ENCODE results near the gene NT5DC4. TPM values are rescaled to one million over a fixed set of nuclear protein-coding genes. Genes with fewer than 3 reads are reported as not detected.
A peak's percentile ranks its signal among the peaks of the same experiment; 100 is the strongest.

NT5DC4 gene
- total RNA-seq, 2 donors from 2014 or later = not detected

GRCh38 chr2:112767693-112768330 lies 47.0 kb downstream of the NT5DC4 start:
- TF ChIP-seq CTCF (conservative IDR thresholded peaks at IDR 0.05) = no peak
- peaks cover 11% of the 10 kb centered on the region for H3K4me1 Mint-ChIP-seq
- H3K27ac Mint-ChIP-seq = no peak overlapping the region
- H3K9ac ChIP-seq (ENCODE audit: extremely low read depth, low read length, poor library complexity, severe bottlenecking) = no peak overlapping the region
- H3K4me3 Mint-ChIP-seq = no peak overlapping the region
- no peaks in the 10 kb centered on the region for H3K27me3 ChIP-seq (ENCODE audit: control insufficient read depth, insufficient read depth, low read length, poor library complexity, severe bottlenecking)
- H3K27me3 Mint-ChIP-seq (ENCODE audit: insufficient read depth) = no peaks in the 10 kb centered on the region
- peaks cover 13% of the 10 kb centered on the region for H3K9me3 ChIP-seq (ENCODE audit: control insufficient read depth, low read length)
- no peak overlapping the region for H3K27ac ChIP-seq (ENCODE audit: low read depth, low read length)
- H3K4me1 ChIP-seq (ENCODE audit: control insufficient read depth, insufficient read depth, low read length) = peaks cover 8% of the 10 kb centered on the region
- 90 to 93% methylated on average over 2 to 6 of the region's 6 CpGs for WGBS, 2 experiments (ENCODE audit: insufficient coverage in 1 of 2, insufficient read length in 1 of 2)
- no peak for DNase-seq
- H3K36me3 Mint-ChIP-seq (ENCODE audit: low read depth) = no peaks in the 10 kb centered on the region
- no peaks in the 10 kb centered on the region for H3K36me3 ChIP-seq (ENCODE audit: control insufficient read depth, insufficient read depth, low read length)
- H3K4me3 ChIP-seq (ENCODE audit: low read length) = no peak overlapping the region
- H3K9me3 Mint-ChIP-seq = peaks cover 9% of the 10 kb centered on the region

GRCh38 chr2:112768432-112768831 lies 47.6 kb downstream of the NT5DC4 start:
- Histone ChIP-seq H3K27me3 (ENCODE audit: control insufficient read depth, insufficient read depth, low read length, poor library complexity, severe bottlenecking) (no peaks in the 10 kb centered on the region), H3K9ac (ENCODE audit: extremely low read depth, low read length, poor library complexity, severe bottlenecking) (no peak overlapping the region), H3K27ac (ENCODE audit: low read depth, low read length) (no peak overlapping the region), H3K36me3 (ENCODE audit: control insufficient read depth, insufficient read depth, low read length) (no peaks in the 10 kb centered on the region), H3K9me3 (ENCODE audit: control insufficient read depth, low read length) (peaks cover 13% of the 10 kb centered on the region), H3K4me1 (ENCODE audit: control insufficient read depth, insufficient read depth, low read length) (peaks cover 3% of the 10 kb centered on the region), H3K4me3 (ENCODE audit: low read length) (no peak overlapping the region)
- H3K36me3 Mint-ChIP-seq (ENCODE audit: low read depth) = no peaks in the 10 kb centered on the region
- no peak overlapping the region for H3K27ac Mint-ChIP-seq
- DNase-seq = no peak
- H3K4me1 Mint-ChIP-seq = peaks cover 4% of the 10 kb centered on the region
- peak; percentile 43 for TF ChIP-seq CTCF (conservative IDR thresholded peaks at IDR 0.05)
- H3K27me3 Mint-ChIP-seq (ENCODE audit: insufficient read depth) = no peaks in the 10 kb centered on the region
- 89 to 100% methylated on average over 1 of the region's 1 CpG for WGBS, 2 experiments (ENCODE audit: insufficient coverage in 1 of 2, insufficient read length in 1 of 2)
- no peak overlapping the region for H3K4me3 Mint-ChIP-seq
- peaks cover 9% of the 10 kb centered on the region for H3K9me3 Mint-ChIP-seq

DNA sequence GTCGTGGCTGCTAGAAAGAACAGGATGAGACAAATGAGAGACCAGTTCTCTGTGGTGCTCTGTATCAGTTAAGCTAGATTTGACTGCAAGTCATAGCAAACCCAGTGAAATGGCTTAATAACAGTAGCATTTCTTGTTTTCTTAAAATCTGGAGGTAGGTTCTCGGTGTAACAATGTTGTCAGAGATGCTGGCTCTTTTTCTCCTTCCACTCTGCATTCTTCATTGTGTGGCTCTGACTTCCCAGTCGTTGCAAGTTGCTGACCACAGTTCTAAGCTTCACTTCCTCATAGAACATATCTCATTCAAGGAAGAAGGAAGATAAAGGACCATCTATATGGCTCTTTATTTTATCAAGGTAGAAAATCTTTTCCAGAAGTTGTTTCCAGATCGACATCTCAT lies 51.5 kb downstream of the NT5DC4 start:
- Histone ChIP-seq H3K4me3 (ENCODE audit: low read length) (no peak overlapping the region), H3K36me3 (ENCODE audit: control insufficient read depth, insufficient read depth, low read length) (no peaks in the 10 kb centered on the region), H3K27ac (ENCODE audit: low read depth, low read length) (no peak overlapping the region), H3K27me3 (ENCODE audit: control insufficient read depth, insufficient read depth, low read length, poor library complexity, severe bottlenecking) (no peaks in the 10 kb centered on the region), H3K9ac (ENCODE audit: extremely low read depth, low read length, poor library complexity, severe bottlenecking) (no peak overlapping the region), H3K4me1 (ENCODE audit: control insufficient read depth, insufficient read depth, low read length) (no peaks in the 10 kb centered on the region), H3K9me3 (ENCODE audit: control insufficient read depth, low read length) (peaks cover 10% of the 10 kb centered on the region)
- no peak overlapping the region for H3K4me3 Mint-ChIP-seq
- 79 to 86% methylated on average over 3 to 4 of the region's 4 CpGs for WGBS, 2 experiments (ENCODE audit: insufficient coverage in 1 of 2, insufficient read length in 1 of 2)
- no peak for DNase-seq
- no peaks in the 10 kb centered on the region for H3K4me1 Mint-ChIP-seq
- H3K27ac Mint-ChIP-seq = no peak overlapping the region
- H3K36me3 Mint-ChIP-seq (ENCODE audit: low read depth) = no peaks in the 10 kb centered on the region
- no peak for TF ChIP-seq CTCF (conservative IDR thresholded peaks at IDR 0.05)
- H3K27me3 Mint-ChIP-seq (ENCODE audit: insufficient read depth) = no peaks in the 10 kb centered on the region
- peaks cover 7% of the 10 kb centered on the region for H3K9me3 Mint-ChIP-seq
